Measurements from ENCODE around the gene PRIMA1.

The PRIMA1 gene

GRCh38 chr14:93733631-93734030, 54.7 kb downstream of the PRIMA1 start:
- no peak for DNase-seq (ENCODE audit: low read depth in 3 of 3, low spot score in 1 of 3)

GRCh38 chr14:93733231-93733630, 55.1 kb downstream of the PRIMA1 start:
- no peak for DNase-seq (ENCODE audit: low read depth in 3 of 3, low spot score in 1 of 3)

GRCh38 chr14:93732524-93732923, 55.8 kb downstream of the PRIMA1 start:
- DNase-seq (ENCODE audit: low read depth in 3 of 3, low spot score in 1 of 3), result no peak

GRCh38 chr14:93731753-93732152, 56.5 kb downstream of the PRIMA1 start:
- no peak for DNase-seq (ENCODE audit: low read depth in 3 of 3, low spot score in 1 of 3)

- no peak for DNase-seq (ENCODE audit: low read depth in 3 of 3, low spot score in 1 of 3)
Observed at GRCh38 chr14:93729993-93730392, 58.3 kb downstream of the PRIMA1 start.

GRCh38 chr14:93728651-93729016, 59.7 kb downstream of the PRIMA1 start:
- no peak for DNase-seq (ENCODE audit: low read depth in 3 of 3, low spot score in 1 of 3)

- no peak for DNase-seq (ENCODE audit: low read depth in 3 of 3, low spot score in 1 of 3)
Observed at GRCh38 chr14:93727917-93728650, 60.2 kb downstream of the PRIMA1 start.

- no peak for DNase-seq (ENCODE audit: low read depth in 3 of 3, low spot score in 1 of 3)
Observed at GRCh38 chr14:93727039-93727740, 61.1 kb downstream of the PRIMA1 start.

- no peak for DNase-seq (ENCODE audit: low read depth in 3 of 3, low spot score in 1 of 3)
Observed at GRCh38 chr14:93725993-93726392, 62.3 kb downstream of the PRIMA1 start.

GRCh38 chr14:93725002-93725582, 63.2 kb downstream of the PRIMA1 start:
- DNase-seq (ENCODE audit: low read depth in 3 of 3, low spot score in 1 of 3), result no peak

- DNase-seq (ENCODE audit: low read depth in 3 of 3, low spot score in 1 of 3), result no peak
Observed at GRCh38 chr14:93723001-93723400, 65.3 kb downstream of the PRIMA1 start.

GRCh38 chr14:93720981-93721483, 67.3 kb downstream of the PRIMA1 start:
- no peak for DNase-seq (ENCODE audit: low read depth in 3 of 3, low spot score in 1 of 3)

GRCh38 chr14:93720076-93720815, 68.0 kb downstream of the PRIMA1 start:
- no peak for DNase-seq (ENCODE audit: low read depth in 3 of 3, low spot score in 1 of 3)

- no peak for DNase-seq (ENCODE audit: low read depth in 3 of 3, low spot score in 1 of 3)
Observed at GRCh38 chr14:93719256-93719655, 69.0 kb downstream of the PRIMA1 start.

- DNase-seq (ENCODE audit: low read depth in 3 of 3, low spot score in 1 of 3), result no peak
Observed at GRCh38 chr14:93717668-93718320, 70.5 kb downstream of the PRIMA1 start.

GRCh38 chr14:93716746-93717667, 71.3 kb downstream of the PRIMA1 start:
- DNase-seq (ENCODE audit: low read depth in 3 of 3, low spot score in 1 of 3), result no peak

GRCh38 chr14:93716002-93716745, 72.1 kb downstream of the PRIMA1 start:
- DNase-seq (ENCODE audit: low read depth in 3 of 3, low spot score in 1 of 3), result no peak

GRCh38 chr14:93715279-93715927, 72.9 kb downstream of the PRIMA1 start:
- no peak for DNase-seq (ENCODE audit: low read depth in 3 of 3, low spot score in 1 of 3)

- no peak for DNase-seq (ENCODE audit: low read depth in 3 of 3, low spot score in 1 of 3)
Observed at GRCh38 chr14:93714605-93715004, 73.7 kb downstream of the PRIMA1 start.
